GM11168 (cell line): ENCODE results near the gene WBP2.
"Not testable (repeated sequence)": the region's sequence is repeated elsewhere in the genome, so short reads cannot be mapped to it uniquely, and the experiment has no call there.

Experiments
- in situ Hi-C: fragments of 300-500 bp; cut with MboI; formaldehyde crosslinking; loops from one replicate; pipeline ENCODE4 v1.12.0; 2022; ENCODE audit warnings: low sequenced_read_pairs; ENCODE audit not compliant: unreplicated experiment

WBP2 gene

GRCh38 chr17:75870228-75870627 is 15.1 kb upstream of the WBP2 start:
- in situ Hi-C loops = not testable (repeated sequence)

- in situ Hi-C loops = no loop called here
Observed at GRCh38 chr17:75869282-75870141, 14.4 kb upstream of the WBP2 start.

GRCh38 chr17:75868730-75869281 is 13.7 kb upstream of the WBP2 start:
- in situ Hi-C loops = not testable (repeated sequence)

GRCh38 chr17:75865404-75866188 is 10.5 kb upstream of the WBP2 start:
- in situ Hi-C loops = not testable (repeated sequence)

GRCh38 chr17:75864887-75865286 is 9.8 kb upstream of the WBP2 start:
- in situ Hi-C loops = not testable (repeated sequence)

- in situ Hi-C loops = no loop called here
Observed at GRCh38 chr17:75864448-75864871, 9.3 kb upstream of the WBP2 start.

GRCh38 chr17:75861927-75862317 is 6.8 kb upstream of the WBP2 start:
- in situ Hi-C loops = no loop called here

GRCh38 chr17:75859358-75859757 is 4.2 kb upstream of the WBP2 start:
- in situ Hi-C loops = not testable (repeated sequence)

GRCh38 chr17:75856062-75856756 is 1.1 kb upstream of the WBP2 start:
- in situ Hi-C loops = no loop called here

GRCh38 chr17:75854881-75855309 is 240 bp downstream of the WBP2 start:
- in situ Hi-C loops = no loop called here

- in situ Hi-C loops = no loop called here
Observed at GRCh38 chr17:75854101-75854748, 910 bp downstream of the WBP2 start.

- in situ Hi-C loops = no loop called here
Observed at GRCh38 chr17:75853433-75853832, 1.7 kb downstream of the WBP2 start.

GRCh38 chr17:75851693-75851991 is 3.5 kb downstream of the WBP2 start:
- in situ Hi-C loops = not testable (repeated sequence)

GRCh38 chr17:75850928-75851692 is 4.0 kb downstream of the WBP2 start:
- in situ Hi-C loops = no loop called here

GRCh38 chr17:75849724-75850123 is 5.4 kb downstream of the WBP2 start:
- in situ Hi-C loops = no loop called here

GRCh38 chr17:75849279-75849646 is 5.9 kb downstream of the WBP2 start:
- in situ Hi-C loops = no loop called here

- in situ Hi-C loops = no loop called here
Observed at GRCh38 chr17:75848523-75849278, 6.4 kb downstream of the WBP2 start.

GRCh38 chr17:75847614-75848522 is 7.3 kb downstream of the WBP2 start:
- in situ Hi-C loops = no loop called here
